Loucy (cell line): Measurements from ENCODE around the gene SPATA20.

ENCODE experiments used
- H2AFZ ChIP-seq: fragments of 200-600 bp; sonication (generic); 2 replicates; pipeline ENCODE4 v1.6.0; 2016; ENCODE audit warnings: antibody characterized with exemption, mild to moderate bottlenecking, low read length, moderate library complexity
- H3F3A ChIP-seq: fragments of 200-600 bp; 2 replicates; pipeline ENCODE4 v1.6.0; 2016; ENCODE audit warnings: antibody characterized with exemption, low read depth, mild to moderate bottlenecking
- H3K27me3 ChIP-seq: fragments of 200-600 bp; sonication (generic); 2 replicates; pipeline ENCODE4 v1.6.1; 2014; ENCODE audit warnings: low read length, mild to moderate bottlenecking; ENCODE audit not compliant: insufficient read depth, poor library complexity, severe bottlenecking
- H3K36me3 ChIP-seq: fragments of 200-600 bp; sonication (generic); 2 replicates; pipeline ENCODE4 v1.6.1; 2016; ENCODE audit warnings: low read length; ENCODE audit not compliant: insufficient read depth
- H3K4me1 ChIP-seq: fragments of 200-600 bp; sonication (generic); 2 replicates; pipeline ENCODE4 v1.5.1; 2014; ENCODE audit warnings: low read length, mild to moderate bottlenecking; ENCODE audit not compliant: insufficient read depth, poor library complexity, severe bottlenecking
- H3K4me2 ChIP-seq: fragments of 200-600 bp; sonication (generic); 2 replicates; pipeline ENCODE4 v1.6.0; 2014; ENCODE audit warnings: antibody characterized with exemption, low read length, low read depth, mild to moderate bottlenecking; ENCODE audit not compliant: poor library complexity, severe bottlenecking
- H3K4me3 ChIP-seq: fragments of 200-600 bp; sonication (generic); 2 replicates; pipeline ENCODE4 v1.5.1; 2014; ENCODE audit warnings: low read length, mild to moderate bottlenecking, mixed read lengths; ENCODE audit not compliant: poor library complexity, severe bottlenecking
- H3K79me2 ChIP-seq: fragments of 200-600 bp; sonication (generic); 2 replicates; pipeline ENCODE4 v1.6.1; 2014; ENCODE audit warnings: low read length; ENCODE audit not compliant: insufficient read depth
- H3K9ac ChIP-seq: fragments of 200-600 bp; sonication (generic); 2 replicates; pipeline ENCODE4 v1.6.0; 2014; ENCODE audit warnings: mild to moderate bottlenecking, low read depth, low read length, moderate library complexity; ENCODE audit not compliant: poor library complexity, severe bottlenecking
- H3K9me2 ChIP-seq: fragments of 200-600 bp; sonication (generic); replicated peaks from 2 replicates; pipeline ENCODE4 v1.6.1; 2016; ENCODE audit warnings: low read depth, low read length, mixed read lengths
- H3K9me3 ChIP-seq: fragments of 200-600 bp; sonication (generic); 2 replicates; pipeline ENCODE4 v1.6.1; 2014; ENCODE audit warnings: mild to moderate bottlenecking, antibody characterized with exemption, low read length, low read depth; ENCODE audit not compliant: insufficient read depth
- H4K20me1 ChIP-seq: fragments of 200-600 bp; sonication (generic); 2 replicates; pipeline ENCODE4 v1.6.0; 2014; ENCODE audit warnings: antibody characterized with exemption, low read length, mild to moderate bottlenecking; ENCODE audit not compliant: insufficient read depth, poor library complexity, severe bottlenecking
- CTCF ChIP-seq: fragments of 200-600 bp; sonication (generic); conservative IDR thresholded peaks from 2 replicates; pipeline ENCODE4 v1.5.1; 2014; ENCODE audit warnings: mild to moderate bottlenecking, antibody characterized with exemption, low read length
- EZH2phosphoT487 ChIP-seq: fragments of 200-600 bp; IDR thresholded peaks from 2 replicates; pipeline ENCODE4 v1.6.1; 2018; ENCODE audit warnings: antibody characterized with exemption, mild to moderate bottlenecking, moderate library complexity, borderline replicate concordance

The SPATA20 gene

GRCh38 chr17:50534222-50534978 lies 12.6 kb upstream of the SPATA20 start:
- Histone ChIP-seq H3K4me3 (no peak overlapping the region), H3K79me2 (no peaks in the 10 kb centered on the region), H3K9ac (no peak overlapping the region), H3K27me3 (no peaks in the 10 kb centered on the region), H3K9me3 (no peaks in the 10 kb centered on the region), H2AFZ (no peak overlapping the region), H4K20me1 (no peaks in the 10 kb centered on the region), H3F3A (no peaks in the 10 kb centered on the region), H3K36me3 (no peaks in the 10 kb centered on the region), H3K4me2 (no peak overlapping the region), H3K4me1 (no peaks in the 10 kb centered on the region), H3K9me2 (no peaks in the 10 kb centered on the region)
- TF ChIP-seq CTCF (no peak), EZH2phosphoT487 (no peak)

GRCh38 chr17:50534979-50535326 lies 12.0 kb upstream of the SPATA20 start:
- Histone ChIP-seq H3K4me1 (no peaks in the 10 kb centered on the region), H3K4me2 (no peak overlapping the region), H3K9me3 (no peaks in the 10 kb centered on the region), H3K36me3 (no peaks in the 10 kb centered on the region), H3F3A (no peaks in the 10 kb centered on the region), H3K9ac (no peak overlapping the region), H4K20me1 (no peaks in the 10 kb centered on the region), H3K79me2 (no peaks in the 10 kb centered on the region), H3K27me3 (no peaks in the 10 kb centered on the region), H3K4me3 (no peak overlapping the region), H2AFZ (no peak overlapping the region), H3K9me2 (no peaks in the 10 kb centered on the region)
- no peak for TF ChIP-seq CTCF
- no peak for TF ChIP-seq EZH2phosphoT487

- Histone ChIP-seq H3K9ac (no peak overlapping the region), H4K20me1 (no peaks in the 10 kb centered on the region), H3K79me2 (no peaks in the 10 kb centered on the region), H3K36me3 (no peaks in the 10 kb centered on the region), H3K9me3 (no peaks in the 10 kb centered on the region), H3F3A (no peaks in the 10 kb centered on the region), H3K9me2 (no peaks in the 10 kb centered on the region), H3K27me3 (no peaks in the 10 kb centered on the region), H2AFZ (no peak overlapping the region), H3K4me2 (no peak overlapping the region), H3K4me3 (no peak overlapping the region), H3K4me1 (no peaks in the 10 kb centered on the region)
- no peak for TF ChIP-seq EZH2phosphoT487
- TF ChIP-seq CTCF, result no peak
Measured at GRCh38 chr17:50535407-50535806, 11.6 kb upstream of the SPATA20 start.
